ENCODE results near the gene CDKAL1.

CDKAL1 gene

DNA sequence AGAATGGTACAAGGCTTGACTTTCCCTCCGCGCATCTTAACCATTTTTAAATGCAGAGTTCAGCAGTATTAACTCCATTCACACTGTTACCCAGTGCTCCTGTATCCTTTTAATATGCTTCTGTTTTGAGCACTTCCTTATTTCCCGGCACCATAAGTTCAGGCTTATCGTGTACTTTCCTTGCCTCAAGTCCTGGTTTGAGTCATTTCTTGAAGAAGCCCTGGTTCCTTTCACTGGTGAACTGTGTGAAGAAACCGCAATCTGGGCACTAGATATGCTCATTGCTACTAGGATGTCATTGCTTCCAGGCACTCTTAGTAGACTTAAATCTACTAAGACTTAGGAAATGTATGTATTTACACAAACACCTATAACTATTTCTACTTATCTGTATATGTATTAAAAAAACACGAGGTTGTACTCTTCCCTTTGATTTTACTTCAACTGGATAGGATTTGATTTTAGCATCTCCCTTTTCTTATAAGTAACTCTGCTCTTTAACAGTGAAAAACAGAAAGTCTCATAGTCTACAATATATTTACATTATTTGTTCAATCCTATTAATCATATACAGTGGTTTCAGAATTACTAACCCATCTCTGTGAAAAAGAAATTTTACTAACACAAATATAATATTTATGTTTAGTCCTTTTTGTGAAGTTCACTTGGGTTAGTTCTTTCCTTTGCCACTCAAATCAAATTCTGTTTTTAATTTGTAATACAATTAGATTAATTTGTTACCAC is 135.5 kb downstream of the CDKAL1 start:
- TF ChIP-seq GATA2 (IDR thresholded peaks at IDR 0.05; ENCODE audit: low read depth, low read length): no peak
- no peak for TF ChIP-seq GATA3 (IDR thresholded peaks at IDR 0.05; ENCODE audit: low read depth, low read length)

DNA sequence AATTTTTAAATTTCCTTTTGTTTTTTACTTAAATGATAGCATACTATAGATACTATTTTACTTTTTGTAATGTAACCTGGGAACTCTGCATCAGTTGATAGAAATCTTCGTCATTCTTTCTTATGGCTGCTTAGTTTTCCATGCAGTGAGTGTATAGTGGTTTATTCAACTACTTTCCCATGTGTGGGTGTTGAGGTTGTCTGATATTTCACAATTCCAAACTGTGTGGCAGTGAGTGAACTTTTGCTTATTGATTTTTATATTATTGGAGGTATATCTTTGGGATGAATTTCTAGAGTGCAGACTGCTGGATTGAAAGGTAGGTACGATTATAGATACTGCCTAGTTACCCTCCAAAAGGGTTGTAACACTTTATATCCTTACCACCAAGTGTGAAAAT is 136.5 kb downstream of the CDKAL1 start:
- no peak for TF ChIP-seq GATA3 (IDR thresholded peaks at IDR 0.05; ENCODE audit: low read depth, low read length)
- TF ChIP-seq GATA2 (IDR thresholded peaks at IDR 0.05; ENCODE audit: low read depth, low read length): no peak

DNA sequence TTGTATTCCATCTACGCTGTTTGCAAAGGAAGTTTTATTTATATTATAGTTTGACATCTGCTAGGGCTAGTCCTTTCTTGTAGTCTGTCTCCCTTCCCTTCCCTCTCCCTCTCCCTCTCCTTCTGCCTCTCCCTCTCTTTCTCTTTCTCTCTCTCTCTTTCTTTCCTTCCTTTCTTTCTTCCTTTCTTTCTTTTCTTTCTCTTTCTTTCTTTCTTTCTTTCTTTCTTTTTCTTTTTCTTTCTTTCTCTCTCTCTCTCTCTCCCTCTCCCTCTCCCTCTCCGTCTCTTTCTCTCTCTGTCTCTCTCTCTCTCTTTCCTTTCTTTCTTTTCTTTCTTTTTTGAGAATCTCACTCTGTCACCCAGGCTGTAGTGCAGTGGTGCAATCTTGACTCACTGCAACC is 137.8 kb downstream of the CDKAL1 start:
- TF ChIP-seq GATA3 (IDR thresholded peaks at IDR 0.05; ENCODE audit: low read depth, low read length): no peak
- no peak for TF ChIP-seq GATA2 (IDR thresholded peaks at IDR 0.05; ENCODE audit: low read depth, low read length)

DNA sequence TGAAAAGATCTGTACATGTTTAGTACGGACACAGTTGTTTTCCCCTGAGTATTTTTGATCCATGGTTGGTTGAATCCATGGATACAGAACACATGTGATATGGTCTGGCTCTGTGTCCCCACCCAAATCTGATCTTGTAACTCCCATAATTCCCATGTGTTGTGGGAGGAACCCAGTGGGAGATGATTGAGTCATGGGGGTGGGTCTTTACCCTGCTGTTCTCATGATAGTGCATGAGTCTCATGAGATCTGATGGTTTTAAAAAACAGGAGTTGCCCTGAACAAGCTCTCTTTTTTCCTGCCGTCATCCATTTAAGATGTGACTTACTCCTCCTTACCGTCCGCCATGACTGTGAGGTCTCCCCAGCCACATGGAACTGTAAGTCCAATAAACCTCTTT is 139.2 kb downstream of the CDKAL1 start:
- no peak for TF ChIP-seq GATA3 (IDR thresholded peaks at IDR 0.05; ENCODE audit: low read depth, low read length)
- no peak for TF ChIP-seq GATA2 (IDR thresholded peaks at IDR 0.05; ENCODE audit: low read depth, low read length)

DNA sequence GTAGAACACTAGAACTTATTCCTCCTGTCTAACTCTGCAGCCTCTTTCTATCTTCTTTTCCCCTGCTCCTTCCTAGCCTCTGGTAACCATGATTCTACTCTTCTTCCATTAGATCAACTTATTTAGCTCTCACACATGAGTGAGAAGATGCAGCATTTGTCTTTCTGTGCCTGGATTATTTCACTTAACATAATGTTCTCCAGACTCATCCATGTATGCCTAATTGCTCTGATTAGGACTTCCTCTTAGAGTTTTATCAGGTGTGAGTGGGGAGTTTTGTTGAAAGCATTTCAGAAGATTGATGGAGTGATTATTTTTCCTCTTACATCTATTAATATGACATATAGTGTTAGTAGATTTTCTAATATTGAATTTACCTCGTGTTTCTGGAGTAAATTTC is 140.4 kb downstream of the CDKAL1 start:
- TF ChIP-seq GATA3 (IDR thresholded peaks at IDR 0.05; ENCODE audit: low read depth, low read length) (peak; percentile 78), GATA2 (IDR thresholded peaks at IDR 0.05; ENCODE audit: low read depth, low read length) (0 out of 2 replicates have a peak, but pooled peaks have one; percentile 34)

DNA sequence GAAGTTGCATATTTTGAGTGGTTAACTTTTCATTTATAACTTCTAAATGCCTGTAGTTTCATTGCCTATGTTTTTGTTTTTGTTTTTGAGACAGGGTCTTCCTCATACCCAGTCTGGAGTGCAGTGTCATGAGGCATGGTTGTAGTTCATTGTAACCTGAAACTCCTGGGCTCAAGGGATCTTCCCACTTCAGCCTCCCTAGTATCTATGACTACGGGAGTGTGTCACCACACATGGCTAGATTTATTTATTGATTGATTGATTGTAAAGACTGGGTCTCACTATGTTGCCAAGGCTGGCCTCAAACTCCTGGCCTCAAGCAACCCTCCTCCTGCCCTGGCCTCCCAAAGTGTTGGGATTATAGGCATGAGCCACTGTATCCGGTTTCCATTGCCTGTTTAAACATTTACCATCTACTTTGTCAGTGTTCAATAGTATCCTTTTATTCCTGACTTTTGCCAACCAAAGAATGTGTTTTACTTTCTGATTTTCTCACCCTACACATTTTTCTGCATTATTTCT is 144.6 kb downstream of the CDKAL1 start:
- TF ChIP-seq GATA2 (IDR thresholded peaks at IDR 0.05; ENCODE audit: low read depth, low read length): no peak
- no peak for TF ChIP-seq GATA3 (IDR thresholded peaks at IDR 0.05; ENCODE audit: low read depth, low read length)

GRCh38 chr6:20680697-20681165 is 146.5 kb downstream of the CDKAL1 start:
- TF ChIP-seq GATA3 (IDR thresholded peaks at IDR 0.05; ENCODE audit: low read depth, low read length): no peak
- TF ChIP-seq GATA2 (IDR thresholded peaks at IDR 0.05; ENCODE audit: low read depth, low read length): no peak

- TF ChIP-seq GATA2 (IDR thresholded peaks at IDR 0.05; ENCODE audit: low read depth, low read length): no peak
- TF ChIP-seq GATA3 (IDR thresholded peaks at IDR 0.05; ENCODE audit: low read depth, low read length): no peak
Measured at GRCh38 chr6:20681243-20681684, 147.0 kb downstream of the CDKAL1 start.

- TF ChIP-seq GATA3 (IDR thresholded peaks at IDR 0.05; ENCODE audit: low read depth, low read length) (no peak), GATA2 (IDR thresholded peaks at IDR 0.05; ENCODE audit: low read depth, low read length) (no peak)
Measured at GRCh38 chr6:20684474-20684873, 150.2 kb downstream of the CDKAL1 start.

DNA sequence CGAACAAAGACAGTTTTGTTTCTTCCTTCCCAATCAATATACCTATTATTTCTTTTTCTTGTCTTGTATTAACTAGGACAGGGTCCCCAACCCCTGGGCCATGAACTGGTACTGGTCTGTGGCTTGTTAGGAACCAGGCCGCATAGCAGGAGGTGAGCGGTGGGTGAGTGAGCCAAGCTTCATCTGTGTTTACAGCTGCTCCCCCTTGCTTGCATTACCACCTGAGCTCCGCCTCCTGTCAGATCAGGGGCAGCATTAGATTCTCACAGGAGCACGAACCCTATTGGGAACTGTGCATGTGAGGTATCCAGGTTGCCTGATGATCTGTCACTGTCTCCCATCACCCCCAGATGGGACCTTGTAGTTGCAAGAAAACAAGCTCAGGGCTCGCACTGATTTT is 151.9 kb downstream of the CDKAL1 start:
- TF ChIP-seq GATA2 (IDR thresholded peaks at IDR 0.05; ENCODE audit: low read depth, low read length): no peak
- TF ChIP-seq GATA3 (IDR thresholded peaks at IDR 0.05; ENCODE audit: low read depth, low read length): no peak

- TF ChIP-seq GATA2 (IDR thresholded peaks at IDR 0.05; ENCODE audit: low read depth, low read length): no peak
- no peak for TF ChIP-seq GATA3 (IDR thresholded peaks at IDR 0.05; ENCODE audit: low read depth, low read length)
Measured at GRCh38 chr6:20687494-20687893, 153.2 kb downstream of the CDKAL1 start.

DNA sequence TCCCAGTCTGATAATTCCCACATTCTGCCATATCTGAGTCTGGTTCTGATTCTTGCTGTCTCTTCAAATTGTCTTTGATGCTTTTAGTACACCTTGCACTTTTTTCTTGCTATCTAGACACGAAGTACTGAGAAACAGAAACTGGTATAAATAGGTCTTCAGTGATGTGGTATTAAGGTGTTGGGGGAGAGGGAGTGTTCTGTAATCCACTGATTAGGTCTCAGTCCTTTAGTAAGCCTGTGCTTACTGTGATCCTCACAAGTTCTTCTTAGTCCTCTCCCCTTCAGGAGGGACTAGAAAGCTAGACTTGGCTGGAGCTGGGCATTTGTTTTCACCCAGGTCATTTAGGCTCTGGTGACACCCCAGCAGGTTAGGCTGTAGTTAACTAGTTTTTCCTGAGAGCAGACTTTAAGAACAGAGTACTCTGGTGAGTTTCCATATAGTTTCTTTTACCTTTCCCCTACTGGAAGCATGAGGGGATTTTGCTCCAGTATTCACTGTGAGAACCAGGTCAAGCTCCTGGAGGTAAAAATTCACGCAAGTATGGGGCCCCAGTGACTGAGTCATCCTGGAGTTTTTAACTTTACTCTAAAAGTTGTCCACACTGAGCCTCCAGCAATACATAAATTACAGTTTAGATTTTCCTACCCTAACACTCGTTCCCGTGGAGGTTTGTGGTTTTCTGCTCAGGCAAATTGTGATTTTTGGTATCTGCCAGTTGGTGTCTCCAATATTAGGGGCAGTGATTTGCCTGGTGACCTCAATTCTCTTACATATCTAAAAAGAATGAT is 154.6 kb downstream of the CDKAL1 start:
- TF ChIP-seq GATA3 (IDR thresholded peaks at IDR 0.05; ENCODE audit: low read depth, low read length): no peak
- TF ChIP-seq GATA2 (IDR thresholded peaks at IDR 0.05; ENCODE audit: low read depth, low read length): no peak

DNA sequence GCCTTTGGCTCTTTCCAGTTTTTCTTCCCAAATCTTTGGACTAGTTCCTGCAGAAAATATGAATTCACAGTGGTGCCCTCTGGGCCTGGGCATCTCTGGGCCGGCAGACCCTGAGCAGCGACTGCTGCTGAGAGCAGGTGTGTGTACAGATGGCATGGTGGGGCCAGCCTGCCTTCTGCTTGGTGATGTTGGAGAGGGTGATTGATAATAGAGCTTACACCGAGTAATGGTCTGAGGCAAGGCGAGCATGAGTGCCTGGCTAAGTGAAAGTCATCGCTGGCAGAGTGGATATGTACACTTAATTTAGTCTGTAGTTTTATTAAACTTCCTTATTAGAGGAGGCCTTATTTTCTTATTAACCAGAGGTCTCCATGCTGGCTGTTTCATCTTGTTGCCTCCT is 156.9 kb downstream of the CDKAL1 start:
- TF ChIP-seq GATA2 (IDR thresholded peaks at IDR 0.05; ENCODE audit: low read depth, low read length) (no peak), GATA3 (IDR thresholded peaks at IDR 0.05; ENCODE audit: low read depth, low read length) (no peak)

DNA sequence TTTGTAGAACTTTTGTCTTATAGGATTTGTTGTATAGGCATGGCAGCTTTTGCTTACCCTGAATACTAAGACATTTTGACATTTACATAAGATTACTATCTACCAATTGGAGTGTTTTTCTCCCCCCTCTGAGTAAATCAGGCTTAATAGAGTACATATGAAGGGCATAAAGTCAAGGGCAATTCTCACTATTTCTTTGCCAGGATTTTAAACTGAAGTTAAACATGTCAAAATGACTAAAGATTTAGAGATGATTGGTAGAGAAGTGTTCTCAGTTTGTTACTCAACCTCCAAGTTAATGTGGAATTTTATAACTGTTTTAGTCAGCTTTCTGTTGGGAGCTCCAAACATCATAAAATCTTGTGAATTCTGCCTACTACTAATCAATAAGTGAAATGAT is 157.8 kb downstream of the CDKAL1 start:
- no peak for TF ChIP-seq GATA2 (IDR thresholded peaks at IDR 0.05; ENCODE audit: low read depth, low read length)
- TF ChIP-seq GATA3 (IDR thresholded peaks at IDR 0.05; ENCODE audit: low read depth, low read length): no peak

Data from SH-SY5Y (cell line).